CD4-positive, alpha-beta T cell treated with Interleukin-12 subunit alpha and Interleukin-12 subunit beta, for 1 hour (primary cell): ENCODE data around the gene WNT8A.
A peak's percentile ranks its signal among the peaks of the same experiment; 100 is the strongest.
"Not testable (repeated sequence)": the region's sequence is repeated elsewhere in the genome, so short reads cannot be mapped to it uniquely, and the experiment has no call there.

ENCODE experiments used
- DNase-seq: peaks from one replicate; pipeline ENCODE4 v3.0.0-alpha.2; 2020

WNT8A gene

GRCh38 chr5:138083702-138084101, at the start of gene WNT8A:
WNT8A (plus strand) TSS chr5:138084033; CDS start chr5:138084128, 95 bp downstream.
- no peak for DNase-seq

- DNase-seq = peak; percentile 85
These were observed 48.0 kb upstream of the WNT8A start for GRCh38 chr5:138035605-138036537.

DNA sequence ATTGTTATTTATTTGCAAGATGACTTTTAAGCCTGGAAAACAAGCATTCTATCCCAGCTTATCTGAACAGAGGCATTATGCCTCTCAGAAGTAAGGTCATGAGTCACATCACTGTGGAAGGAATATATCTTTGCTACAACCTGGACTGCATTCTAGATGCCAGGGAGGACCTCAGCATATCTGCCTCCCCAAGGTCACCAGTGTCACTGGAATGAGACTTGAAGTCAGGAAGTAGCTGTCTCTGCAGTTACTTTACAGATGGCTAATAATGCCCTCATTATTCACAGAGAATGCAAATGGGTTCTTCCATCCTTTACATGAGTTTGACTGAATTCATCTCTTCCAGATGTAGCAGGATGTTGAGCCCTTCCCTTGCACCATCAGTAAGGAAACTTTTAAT, 46.6 kb upstream of the WNT8A start:
- no peak for DNase-seq

DNA sequence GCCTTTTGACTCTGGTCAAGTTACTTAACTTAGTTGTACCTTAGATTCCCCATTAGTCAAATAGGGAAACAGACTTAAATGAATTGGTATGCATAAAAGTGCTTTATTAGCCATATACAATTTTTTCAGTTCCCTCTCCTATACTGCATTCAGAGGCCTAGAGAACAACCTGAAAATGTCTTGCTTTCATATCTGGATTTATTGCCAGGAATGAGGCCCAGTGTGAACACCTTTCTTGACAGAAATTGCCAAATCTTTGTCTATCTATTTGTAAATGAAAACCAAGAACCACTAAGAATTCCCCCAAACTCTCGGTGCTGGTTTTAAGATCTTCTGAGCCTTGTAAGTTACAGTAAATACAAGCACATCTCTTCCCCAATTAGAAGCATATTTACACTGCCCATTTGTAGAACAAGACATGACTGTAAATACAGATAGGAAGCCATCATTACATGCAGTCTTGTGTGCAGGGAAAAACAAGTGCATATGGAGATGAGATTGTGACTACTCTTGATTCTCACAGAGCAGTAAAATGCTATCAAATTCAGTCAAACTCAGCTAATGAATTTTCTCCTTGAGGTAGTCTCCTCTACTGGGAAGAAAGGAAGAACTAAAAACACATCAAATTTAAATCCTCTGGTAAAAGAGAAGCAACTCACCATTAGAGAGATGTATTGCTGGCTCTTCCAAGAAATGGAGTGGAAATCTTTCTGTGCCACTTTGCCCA, 45.8 kb upstream of the WNT8A start:
- DNase-seq = no peak

- no peak for DNase-seq
These were observed 45.0 kb upstream of the WNT8A start for GRCh38 chr5:138038826-138039225.

DNA sequence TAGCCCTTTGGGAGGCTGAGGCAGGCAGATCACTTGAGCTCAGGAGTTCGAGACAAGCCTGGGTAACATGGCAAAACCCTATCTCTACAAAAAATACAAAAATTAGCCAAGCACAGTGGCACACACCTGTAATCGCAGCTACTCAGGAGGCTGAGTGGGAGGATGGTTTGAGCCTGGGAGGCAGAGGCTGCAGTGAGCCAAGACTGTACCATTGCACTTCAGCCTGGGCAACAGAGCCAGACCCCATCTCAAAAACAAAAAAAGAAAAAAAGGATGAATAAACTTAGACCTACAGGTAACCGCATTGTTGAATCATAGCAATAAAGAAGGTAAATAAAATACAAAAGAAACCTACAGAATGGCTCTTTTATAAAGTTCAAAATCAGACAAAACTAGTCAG, 38.5 kb upstream of the WNT8A start:
- DNase-seq = not testable (repeated sequence)

DNA sequence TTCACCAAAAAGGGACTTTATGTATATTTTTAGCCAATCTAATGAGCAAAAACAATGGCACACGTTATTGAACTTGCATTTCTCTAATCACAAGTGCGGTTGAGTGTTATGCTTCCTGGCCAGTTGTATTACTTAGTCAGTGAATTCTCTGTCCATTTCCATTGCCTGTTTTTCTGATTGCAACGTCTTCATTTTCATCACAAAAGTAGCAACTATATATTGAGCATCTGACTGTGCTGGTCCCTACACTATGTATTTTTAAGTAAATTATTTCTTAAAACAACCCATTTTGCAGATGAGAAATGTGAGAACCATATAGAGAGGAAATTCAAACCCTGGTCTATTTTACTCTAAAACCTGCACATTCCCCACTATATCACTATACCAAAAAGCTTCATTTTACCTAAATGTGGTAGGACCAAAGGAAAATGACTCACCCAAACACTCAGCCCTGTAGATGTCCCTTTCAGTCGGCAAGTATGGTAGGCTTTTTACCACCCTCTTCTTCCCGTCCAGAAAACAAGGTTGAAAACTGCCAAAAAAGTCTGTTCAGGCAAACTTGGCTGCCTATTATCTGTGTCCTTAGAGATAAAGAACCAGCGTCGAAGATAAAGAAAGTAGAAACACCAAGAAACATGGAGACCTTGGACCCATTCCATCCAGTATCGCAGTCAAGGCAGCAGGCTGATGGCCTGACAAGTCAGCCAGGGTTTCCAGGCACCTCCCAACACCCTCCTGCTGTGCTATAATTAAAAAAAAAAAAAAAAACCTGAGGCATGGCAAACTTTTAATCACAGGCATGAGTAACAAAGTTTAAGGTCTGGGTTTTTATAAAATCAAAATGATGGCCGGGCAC, 32.2 kb upstream of the WNT8A start:
- DNase-seq = no peak

GRCh38 chr5:138052718-138053117, 31.1 kb upstream of the WNT8A start:
- not testable (repeated sequence) for DNase-seq

DNA sequence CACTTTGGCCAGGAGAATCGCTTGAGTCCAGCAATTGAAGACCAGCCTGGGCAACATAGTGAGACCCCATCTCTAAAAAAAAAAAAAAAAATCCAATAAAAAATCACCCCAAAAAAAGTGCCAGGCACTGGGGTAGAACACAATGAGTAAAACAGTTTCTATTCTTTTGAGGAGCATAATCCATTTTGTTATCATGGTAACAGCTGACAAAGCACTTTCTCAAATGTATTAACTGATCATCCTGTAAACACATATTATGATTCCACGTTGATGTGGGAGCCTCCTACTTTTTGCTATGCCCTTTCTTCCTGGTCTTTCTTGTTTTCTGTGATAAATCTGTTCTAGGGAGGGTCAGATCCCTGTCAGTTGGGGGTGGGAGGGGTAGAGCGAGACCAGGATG, 30.3 kb upstream of the WNT8A start:
- no peak for DNase-seq

- DNase-seq = no peak
These were observed 29.6 kb upstream of the WNT8A start for GRCh38 chr5:138054206-138054605.

DNA sequence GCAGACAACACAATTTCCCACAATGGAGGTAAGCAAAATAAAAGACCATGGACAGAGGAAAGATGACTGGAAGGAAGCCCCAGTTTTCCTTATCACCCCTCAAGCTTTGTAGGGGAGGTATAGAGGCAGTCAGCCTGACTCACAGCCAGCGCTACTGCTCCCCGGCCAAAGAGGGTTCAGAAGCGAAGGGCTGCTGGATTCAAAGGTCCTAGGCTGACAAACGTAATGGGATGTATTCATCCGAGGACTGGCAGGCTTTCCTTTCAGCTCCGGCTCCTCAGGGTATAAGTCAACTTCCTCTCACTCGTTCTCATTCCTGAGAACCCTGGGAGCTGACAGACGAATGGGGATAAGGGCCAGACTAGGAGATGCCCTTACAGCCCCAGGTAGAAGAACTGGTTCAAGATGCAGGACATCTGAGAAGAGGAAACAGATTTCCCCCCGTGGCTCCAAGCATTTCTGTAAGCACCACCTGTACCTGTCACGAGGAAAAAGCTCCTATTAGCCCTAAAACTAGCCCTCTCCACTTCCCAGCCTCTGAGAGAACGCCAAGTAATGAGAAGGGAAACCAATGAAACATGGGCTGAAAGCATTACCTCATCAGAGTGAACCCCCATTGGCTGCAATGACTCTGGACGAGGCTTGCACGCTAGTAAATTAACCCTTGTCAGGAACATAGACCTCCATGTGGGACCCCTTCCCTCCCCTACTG, 28.8 kb upstream of the WNT8A start:
- DNase-seq = no peak

GRCh38 chr5:138064526-138064925, 19.3 kb upstream of the WNT8A start:
- DNase-seq = no peak

DNA sequence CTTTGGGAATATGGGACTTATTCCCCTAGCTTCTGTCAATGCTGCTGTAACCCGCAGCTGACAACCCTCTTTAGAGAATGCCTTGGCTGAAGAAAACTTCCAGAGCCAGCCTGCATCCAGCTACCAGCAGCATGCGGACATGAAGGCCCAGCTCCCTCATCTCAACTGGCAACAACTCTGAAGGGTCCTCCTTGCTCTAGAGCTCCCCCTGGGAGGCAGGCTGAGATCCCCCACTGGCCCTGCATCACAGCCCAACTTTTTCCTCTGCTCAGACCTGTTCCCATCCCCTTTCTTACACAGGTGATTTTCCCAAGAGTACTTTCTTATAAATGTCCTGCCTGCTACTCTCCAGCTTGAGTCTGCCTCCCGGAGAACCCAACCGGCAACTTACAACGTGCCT, 18.7 kb upstream of the WNT8A start:
- no peak for DNase-seq

DNA sequence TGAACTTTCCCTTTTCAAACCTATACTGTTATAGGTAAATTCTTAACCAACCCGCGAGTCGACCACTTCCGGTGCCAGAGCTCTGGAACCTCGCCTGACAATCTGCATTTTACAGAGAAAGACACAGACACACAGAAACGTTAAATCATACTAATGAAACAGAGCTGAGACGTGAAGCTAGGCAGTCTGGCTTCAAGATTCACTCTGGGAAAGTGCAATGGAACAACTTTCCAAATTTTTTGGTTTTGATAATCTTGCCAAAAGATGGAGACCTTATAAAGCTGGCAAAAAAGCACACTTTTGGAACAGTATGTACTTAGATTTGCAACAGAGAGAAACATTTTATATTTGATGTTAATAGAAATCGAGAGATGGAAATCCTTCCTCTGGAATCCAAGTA, 15.9 kb upstream of the WNT8A start:
- DNase-seq = no peak

DNA sequence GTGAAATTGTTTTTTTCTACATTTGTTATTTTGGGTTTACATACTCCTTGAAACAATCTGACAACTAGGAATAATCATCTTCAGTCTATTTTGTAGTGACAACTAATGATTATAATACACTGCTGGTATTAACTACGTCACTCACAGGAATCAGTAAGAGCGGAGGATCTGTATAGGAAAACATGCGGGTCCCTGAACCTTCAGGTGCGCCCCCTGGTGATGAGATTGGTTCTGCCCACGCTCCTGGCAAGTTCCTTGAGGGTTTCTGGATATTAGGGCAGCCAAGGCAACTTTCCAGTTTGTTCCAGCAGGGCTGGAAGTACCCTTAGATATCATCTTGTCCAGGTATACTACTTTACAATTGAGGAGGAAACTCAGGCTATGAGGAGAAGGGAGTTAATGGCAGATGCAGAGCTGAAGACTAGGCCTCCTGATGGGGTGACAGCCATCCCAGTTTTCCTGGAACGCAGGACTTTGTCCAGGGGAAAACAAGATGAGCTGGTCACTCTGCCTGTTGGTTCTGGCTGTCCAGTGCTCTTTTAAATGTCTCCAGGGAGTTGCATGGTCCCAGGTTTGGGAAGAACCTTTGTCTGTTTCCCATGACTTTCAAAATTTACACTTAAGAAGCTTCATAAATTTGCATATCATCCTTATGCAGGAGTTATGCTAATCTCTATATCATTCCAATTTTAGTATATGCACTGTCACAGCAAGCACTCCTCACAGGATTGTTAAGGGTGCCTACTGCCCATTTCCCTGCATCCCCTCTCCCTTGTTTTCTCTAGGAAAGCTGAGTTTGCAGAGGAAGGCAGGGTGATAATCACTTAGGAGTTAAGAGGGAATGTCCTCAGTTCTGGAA, 14.9 kb upstream of the WNT8A start:
- peak; percentile 70 for DNase-seq

GRCh38 chr5:138070026-138070425, 13.8 kb upstream of the WNT8A start:
- DNase-seq = not testable (repeated sequence)

DNA sequence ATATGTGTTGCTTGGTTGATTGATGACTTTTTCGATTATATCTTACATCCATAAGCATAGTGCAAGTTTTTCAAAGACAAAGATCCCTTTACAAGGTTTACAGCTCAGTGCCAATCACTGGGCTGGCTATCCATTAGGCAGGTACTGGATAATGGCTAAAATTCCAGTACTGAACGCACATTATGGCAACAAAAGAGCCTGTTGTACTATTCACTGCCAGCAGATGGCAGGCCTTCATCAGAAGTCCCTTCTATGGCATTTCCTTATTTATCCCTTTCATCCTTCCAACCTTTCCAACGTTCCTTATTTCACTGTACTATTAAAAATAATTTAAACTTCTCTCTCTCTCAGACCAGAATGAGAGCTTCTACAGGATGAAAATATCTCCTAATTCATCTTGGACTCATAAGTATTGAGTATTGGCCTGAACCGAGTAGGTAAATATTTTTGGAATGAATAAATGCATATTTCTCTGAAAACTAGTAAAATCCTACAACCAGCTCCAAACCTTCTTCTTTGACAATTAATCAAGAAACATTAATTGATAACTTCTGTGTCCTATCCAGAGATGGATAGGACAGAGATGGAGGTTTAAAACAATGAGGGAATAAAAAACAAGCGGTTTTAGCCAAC, 6.7 kb upstream of the WNT8A start:
- peak; percentile 56 for DNase-seq

GRCh38 chr5:138078006-138078643, 5.7 kb upstream of the WNT8A start:
- no peak for DNase-seq

GRCh38 chr5:138082033-138082432, 1.8 kb upstream of the WNT8A start:
- DNase-seq = no peak

GRCh38 chr5:138091685-138092084, 7.9 kb downstream of the WNT8A start:
- no peak for DNase-seq
